OCI-M2 (cell line): ENCODE measurements around the gene EFTUD2.
"Not testable (repeated sequence)": the region's sequence is repeated elsewhere in the genome, so short reads cannot be mapped to it uniquely, and the experiment has no call there.

Source experiments
- DNase-seq: peaks from one replicate; lab custom pipeline; 2025; ENCODE audit not compliant: unreplicated experiment; lab: John Stamatoyannopoulos, UW

EFTUD2 gene

GRCh38 chr17:44850025-44850424 lies 49.2 kb downstream of the EFTUD2 start:
- DNase-seq: no peak

GRCh38 chr17:44848961-44849489 lies 50.2 kb downstream of the EFTUD2 start:
- DNase-seq: no peak

- DNase-seq: no peak
Measured at GRCh38 chr17:44848257-44848795, 50.9 kb downstream of the EFTUD2 start.

GRCh38 chr17:44847586-44847985 lies 51.7 kb downstream of the EFTUD2 start, which contains the start of gene HIGD1B:
Gene HIGD1B (plus strand): TSS chr17:44847883. CDS start chr17:44848153, 270 bp downstream.
- no peak for DNase-seq

GRCh38 chr17:44846206-44846605 lies 53.0 kb downstream of the EFTUD2 start:
- no peak for DNase-seq

GRCh38 chr17:44844390-44844830 lies 54.8 kb downstream of the EFTUD2 start:
- DNase-seq: no peak

GRCh38 chr17:44842748-44843147 lies 56.5 kb downstream of the EFTUD2 start:
- DNase-seq: no peak

GRCh38 chr17:44840936-44841335 lies 58.3 kb downstream of the EFTUD2 start:
- DNase-seq: no peak

- DNase-seq: no peak
Measured at GRCh38 chr17:44840274-44840673, 59.0 kb downstream of the EFTUD2 start.

GRCh38 chr17:44837196-44837595 lies 62.0 kb downstream of the EFTUD2 start:
- DNase-seq: no peak

- DNase-seq: no peak
Measured at GRCh38 chr17:44832805-44833204, 66.4 kb downstream of the EFTUD2 start.

- DNase-seq: no peak
Measured at GRCh38 chr17:44831371-44831770, 67.9 kb downstream of the EFTUD2 start.

GRCh38 chr17:44830359-44831288 lies 68.6 kb downstream of the EFTUD2 start:
- no peak for DNase-seq

GRCh38 chr17:44829523-44830358 lies 69.5 kb downstream of the EFTUD2 start, which contains the start of gene GJC1:
Gene GJC1 (minus strand): TSS chr17:44830287. CDS start chr17:44805817, 24,470 bp downstream.
- DNase-seq: no peak

GRCh38 chr17:44828919-44829522 lies 70.2 kb downstream of the EFTUD2 start:
- no peak for DNase-seq

- no peak for DNase-seq
Measured at GRCh38 chr17:44827863-44828262, 71.4 kb downstream of the EFTUD2 start.

- DNase-seq: no peak
Measured at GRCh38 chr17:44826123-44826790, 73.0 kb downstream of the EFTUD2 start.

GRCh38 chr17:44825236-44825635 lies 74.0 kb downstream of the EFTUD2 start:
- not testable (repeated sequence) for DNase-seq

GRCh38 chr17:44820631-44821212 lies 78.5 kb downstream of the EFTUD2 start:
- no peak for DNase-seq

GRCh38 chr17:44818508-44818907 lies 80.7 kb downstream of the EFTUD2 start:
- not testable (repeated sequence) for DNase-seq
